C1 segment of cervical spinal cord (tissue), 14 donors: ENCODE measurements around the gene MSH5.
"Not testable (repeated sequence)": the region's sequence is repeated elsewhere in the genome, so short reads cannot be mapped to it uniquely, and the experiment has no call there.

Experiments used
- DNase-seq, 14 donors: peaks; one replicate each; lab custom pipeline; 2025; lab: John Stamatoyannopoulos, UW

The MSH5 gene

GRCh38 chr6:31801031-31801927 is 61.5 kb downstream of the MSH5 start:
- not testable (repeated sequence) for DNase-seq

GRCh38 chr6:31805939-31806469 is 66.2 kb downstream of the MSH5 start:
- no peak for DNase-seq

GRCh38 chr6:31806470-31807272 is 66.9 kb downstream of the MSH5 start, which contains the start of gene LSM2:
Gene LSM2 (minus strand): TSS chr6:31806966. CDS start chr6:31806757, 209 bp downstream.
- DNase-seq: peak; percentile 62 to 98 (median 94)

GRCh38 chr6:31808599-31808998 is 68.8 kb downstream of the MSH5 start:
- not testable (repeated sequence) for DNase-seq

- DNase-seq: no peak
These were observed 71.8 kb downstream of the MSH5 start for GRCh38 chr6:31811645-31812044.
